HepG2 (cell line): ENCODE results near the gene CDH11. TPM values are rescaled to one million over a fixed set of nuclear protein-coding genes. Genes with fewer than 3 reads are reported as not detected.

ENCODE experiments used
- ATAC-seq: fragments of 200-7000 bp; cut with Tn5 transposase; 3 replicates; pipeline ENCODE4 v1.9.1; 2020; ENCODE audit warnings: mild to moderate bottlenecking, moderate library complexity
- BruUV-seq: library from RNA; stranded (reverse); fragments of 400-500 nt; replicated peaks from 2 replicates; lab custom pipeline; 2021; lab: Mats Ljungman, UMichigan
- CTCF ChIA-PET: fragments of 300-600 bp; formaldehyde crosslinking; extraction: SDS; loops from one replicate; lab custom pipeline; 2021; ENCODE audit warnings: low total read pairs, inconsistent platforms, low intra/inter-chr PET ratio; lab: Yijun Ruan, JAX
- POLR2A ChIA-PET: fragments of 350-600 bp; sonication (Branson Sonifier 250); formaldehyde crosslinking; loops from one replicate; lab custom pipeline; 2020; ENCODE audit warnings: antibody characterized with exemption, inconsistent platforms; lab: Yijun Ruan, JAX
- DNase-seq: peaks from one replicate; pipeline ENCODE4 v3.0.0-alpha.2; 2015; ENCODE audit warnings: low spot score
- FAIRE-seq: peaks from 3 replicates; lab custom pipeline; 2011; peaks lifted over from hg19 to GRCh38; lab: Jason Lieb, UNC
- H2AFZ ChIP-seq: one replicate; pipeline ENCODE4 v1.6.1; 2011; ENCODE audit warnings: low read length, inconsistent platforms
- H3K27ac ChIP-seq: fragments of 300-600 bp; 3 replicates; pipeline ENCODE4 v1.8.0; 2011; ENCODE audit warnings: mixed run types, mild to moderate bottlenecking, mixed read lengths, low read length, inconsistent platforms; ENCODE audit not compliant: insufficient read depth; ENCODE audit errors: extremely low read length
- H3K27me3 ChIP-seq, 2 experiments: fragments of 200-600 bp in 1 of 2; 2 replicates in 1 of 2; 3 replicates in 1 of 2; pipeline versions ENCODE4 v1.6.0 to v1.8.0; 2011; ENCODE audit warnings: low read length in 2 of 2, mild to moderate bottlenecking in 2 of 2, moderate library complexity in 2 of 2, inconsistent platforms in 1 of 2; ENCODE audit not compliant: insufficient read depth in 2 of 2, control insufficient read depth in 1 of 2
- H3K36me3 ChIP-seq, 2 experiments: fragments of 200-600 bp in 1 of 2; replicated peaks in 1 of 2; 2 replicates in 1 of 2; 3 replicates in 1 of 2; pipeline versions ENCODE4 v1.5.1 to v1.8.0; 2011; ENCODE audit warnings: low read length in 2 of 2, inconsistent platforms in 1 of 2; ENCODE audit not compliant: insufficient read depth in 2 of 2, control insufficient read depth in 1 of 2
- H3K4me1 ChIP-seq: 2 replicates; pipeline ENCODE4 v1.5.1; 2012; ENCODE audit warnings: low read length, inconsistent platforms; ENCODE audit not compliant: insufficient read depth
- H3K4me2 ChIP-seq: 2 replicates; pipeline ENCODE4 v1.6.0; 2011; ENCODE audit warnings: low read depth, low read length, inconsistent platforms
- H3K4me3 ChIP-seq, 3 experiments: fragments of 200-600 bp in 1 of 3; sonication (generic), shearing (Covaris generic) in 1 of 3; replicated peaks in 1 of 3; 2 replicates each; pipeline ENCODE4 v1.5.1; 2011 to 2016; ENCODE audit warnings: low read length in 3 of 3, inconsistent platforms in 2 of 3, low read depth in 2 of 3, mild to moderate bottlenecking in 2 of 3, control low read depth in 1 of 3, mixed read lengths in 1 of 3; ENCODE audit not compliant: insufficient read depth in 1 of 3
- H3K79me2 ChIP-seq: one replicate; pipeline ENCODE4 v1.6.1; 2011; ENCODE audit warnings: low read length, inconsistent platforms; ENCODE audit not compliant: insufficient read depth
- H3K9ac ChIP-seq: 2 replicates; pipeline ENCODE4 v1.6.0; 2011; ENCODE audit warnings: mild to moderate bottlenecking, low read depth, low read length, inconsistent platforms; ENCODE audit not compliant: insufficient read depth
- H3K9me3 ChIP-seq: 2 replicates; pipeline ENCODE4 v1.5.1; 2012; ENCODE audit warnings: mild to moderate bottlenecking, low read length
- H4K20me1 ChIP-seq: 2 replicates; pipeline ENCODE4 v1.6.0; 2011; ENCODE audit warnings: inconsistent platforms, mild to moderate bottlenecking, low read length, moderate library complexity; ENCODE audit not compliant: insufficient read depth
- ZNF644 ChIP-seq: IDR thresholded peaks from 2 replicates; pipeline ENCODE4 v1.6.1; 2016; ENCODE audit warnings: low read depth
- in situ Hi-C: cut with HindIII; loops from 2 replicates; pipeline ENCODE4 v1.10.0; 2017; ENCODE audit warnings: low pct_unique_long_range_greater_than_20kb; ENCODE audit not compliant: extremely low pct_ligation_motif_present
- intact Hi-C: fragments of 100-400 bp; cut with micrococcal nuclease; formaldehyde crosslinking; loops from one replicate; pipeline ENCODE4 v1.10.0; 2022; ENCODE audit not compliant: unreplicated experiment
- polyA plus RNA-seq, 8 experiments: library from polyadenylated mRNA; depleted of rRNA in 3 of 8; stranded (reverse) in 7 of 8; unstranded in 1 of 8; fragments of >200 nt; fragmentation: Illumina TruSeq in 4 of 8; extraction: Trizol in 4 of 8; gene quantifications; 2 replicates each; pipeline versions ENCODE4 v1.2.1 to v1.2.3, GENCODE V29; 2011 to 2016; ENCODE audit warnings: low read depth in 4 of 8, missing spikeins in 1 of 8, mixed read lengths in 1 of 8; ENCODE audit not compliant: insufficient read depth in 1 of 8
- total RNA-seq, 5 experiments: library from RNA; depleted of rRNA; stranded (reverse); fragments of >200 nt; fragmentation: Illumina TruSeq; extraction: Trizol; gene quantifications; 2 replicates each; pipeline ENCODE4 v1.2.3, GENCODE V29; 2016; ENCODE audit warnings: low read depth in 1 of 5
- TF ChIP-seq, protein P1 (sequence below): sonication (generic); formaldehyde crosslinking; IDR thresholded peaks from 2 replicates; pipeline ENCODE4 v1.8.1; 2022; ENCODE audit warnings: low read depth, mild to moderate bottlenecking, missing genetic modification reagents
- TF ChIP-seq, protein P2 (sequence below): sonication (generic); formaldehyde crosslinking; IDR thresholded peaks from 2 replicates; pipeline ENCODE4 v1.4.0; 2020; ENCODE audit warnings: mild to moderate bottlenecking, missing genetic modification reagents, borderline replicate concordance
- TF ChIP-seq, protein P3 (sequence below): sonication (generic); formaldehyde crosslinking; IDR thresholded peaks from 2 replicates; pipeline ENCODE4 v1.4.0; 2020; ENCODE audit warnings: missing genetic modification reagents

The CDH11 gene
- total and polyA plus RNA-seq, 2 of the 13 experiments (the other 11 are each of a cell fraction or from before 2014, with no cell fraction given): not detected

DNA sequence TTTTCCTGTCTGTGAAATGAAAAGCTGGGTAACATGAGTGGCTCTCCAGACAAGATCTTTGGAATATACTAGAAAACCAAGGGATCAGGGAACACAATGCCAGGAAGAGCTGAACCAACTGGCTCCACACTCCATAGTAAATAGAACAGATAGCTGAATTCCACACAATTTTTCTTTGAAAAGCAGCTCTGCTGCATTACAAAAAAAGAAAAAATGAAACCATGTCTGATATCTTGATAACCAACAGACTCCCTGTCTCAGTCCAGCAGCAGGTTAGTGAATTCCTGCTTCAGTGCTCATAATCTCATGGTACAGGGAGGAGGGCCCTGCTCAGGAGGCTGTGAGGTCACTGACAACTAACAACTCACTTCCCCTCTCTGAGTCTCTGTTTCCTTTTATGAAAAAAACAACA is 97.1 kb downstream of the CDH11 start:
- no TSS peak for BruUV-seq
- FAIRE-seq (no peak), DNase-seq (no peak), ATAC-seq (no peak)
- Histone ChIP-seq H3K9ac (no peak overlapping the region), H4K20me1 (no peaks in the 10 kb centered on the region), H3K4me3 (no peak overlapping the region), H3K9me3 (peaks cover 80% of the 10 kb centered on the region), H2AFZ (no peak overlapping the region), H3K4me1 (no peaks in the 10 kb centered on the region), H3K79me2 (no peaks in the 10 kb centered on the region), H3K36me3 (no peaks in the 10 kb centered on the region)
- ChIA-PET CTCF (no interaction called here), POLR2A (no interaction called here)
- in situ Hi-C loops: no loop called here
- TF ChIP-seq, protein P1, sequence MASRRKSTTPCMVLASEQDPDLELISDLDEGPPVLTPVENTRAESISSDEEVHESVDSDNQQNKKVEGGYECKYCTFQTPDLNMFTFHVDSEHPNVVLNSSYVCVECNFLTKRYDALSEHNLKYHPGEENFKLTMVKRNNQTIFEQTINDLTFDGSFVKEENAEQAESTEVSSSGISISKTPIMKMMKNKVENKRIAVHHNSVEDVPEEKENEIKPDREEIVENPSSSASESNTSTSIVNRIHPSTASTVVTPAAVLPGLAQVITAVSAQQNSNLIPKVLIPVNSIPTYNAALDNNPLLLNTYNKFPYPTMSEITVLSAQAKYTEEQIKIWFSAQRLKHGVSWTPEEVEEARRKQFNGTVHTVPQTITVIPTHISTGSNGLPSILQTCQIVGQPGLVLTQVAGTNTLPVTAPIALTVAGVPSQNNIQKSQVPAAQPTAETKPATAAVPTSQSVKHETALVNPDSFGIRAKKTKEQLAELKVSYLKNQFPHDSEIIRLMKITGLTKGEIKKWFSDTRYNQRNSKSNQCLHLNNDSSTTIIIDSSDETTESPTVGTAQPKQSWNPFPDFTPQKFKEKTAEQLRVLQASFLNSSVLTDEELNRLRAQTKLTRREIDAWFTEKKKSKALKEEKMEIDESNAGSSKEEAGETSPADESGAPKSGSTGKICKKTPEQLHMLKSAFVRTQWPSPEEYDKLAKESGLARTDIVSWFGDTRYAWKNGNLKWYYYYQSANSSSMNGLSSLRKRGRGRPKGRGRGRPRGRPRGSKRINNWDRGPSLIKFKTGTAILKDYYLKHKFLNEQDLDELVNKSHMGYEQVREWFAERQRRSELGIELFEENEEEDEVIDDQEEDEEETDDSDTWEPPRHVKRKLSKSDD (CRISPR knock-in tag): no peak
- TF ChIP-seq, protein P2, sequence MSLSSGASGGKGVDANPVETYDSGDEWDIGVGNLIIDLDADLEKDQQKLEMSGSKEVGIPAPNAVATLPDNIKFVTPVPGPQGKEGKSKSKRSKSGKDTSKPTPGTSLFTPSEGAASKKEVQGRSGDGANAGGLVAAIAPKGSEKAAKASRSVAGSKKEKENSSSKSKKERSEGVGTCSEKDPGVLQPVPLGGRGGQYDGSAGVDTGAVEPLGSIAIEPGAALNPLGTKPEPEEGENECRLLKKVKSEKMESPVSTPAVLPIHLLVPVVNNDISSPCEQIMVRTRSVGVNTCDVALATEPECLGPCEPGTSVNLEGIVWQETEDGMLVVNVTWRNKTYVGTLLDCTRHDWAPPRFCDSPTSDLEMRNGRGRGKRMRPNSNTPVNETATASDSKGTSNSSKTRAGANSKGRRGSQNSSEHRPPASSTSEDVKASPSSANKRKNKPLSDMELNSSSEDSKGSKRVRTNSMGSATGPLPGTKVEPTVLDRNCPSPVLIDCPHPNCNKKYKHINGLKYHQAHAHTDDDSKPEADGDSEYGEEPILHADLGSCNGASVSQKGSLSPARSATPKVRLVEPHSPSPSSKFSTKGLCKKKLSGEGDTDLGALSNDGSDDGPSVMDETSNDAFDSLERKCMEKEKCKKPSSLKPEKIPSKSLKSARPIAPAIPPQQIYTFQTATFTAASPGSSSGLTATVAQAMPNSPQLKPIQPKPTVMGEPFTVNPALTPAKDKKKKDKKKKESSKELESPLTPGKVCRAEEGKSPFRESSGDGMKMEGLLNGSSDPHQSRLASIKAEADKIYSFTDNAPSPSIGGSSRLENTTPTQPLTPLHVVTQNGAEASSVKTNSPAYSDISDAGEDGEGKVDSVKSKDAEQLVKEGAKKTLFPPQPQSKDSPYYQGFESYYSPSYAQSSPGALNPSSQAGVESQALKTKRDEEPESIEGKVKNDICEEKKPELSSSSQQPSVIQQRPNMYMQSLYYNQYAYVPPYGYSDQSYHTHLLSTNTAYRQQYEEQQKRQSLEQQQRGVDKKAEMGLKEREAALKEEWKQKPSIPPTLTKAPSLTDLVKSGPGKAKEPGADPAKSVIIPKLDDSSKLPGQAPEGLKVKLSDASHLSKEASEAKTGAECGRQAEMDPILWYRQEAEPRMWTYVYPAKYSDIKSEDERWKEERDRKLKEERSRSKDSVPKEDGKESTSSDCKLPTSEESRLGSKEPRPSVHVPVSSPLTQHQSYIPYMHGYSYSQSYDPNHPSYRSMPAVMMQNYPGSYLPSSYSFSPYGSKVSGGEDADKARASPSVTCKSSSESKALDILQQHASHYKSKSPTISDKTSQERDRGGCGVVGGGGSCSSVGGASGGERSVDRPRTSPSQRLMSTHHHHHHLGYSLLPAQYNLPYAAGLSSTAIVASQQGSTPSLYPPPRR: no peak
- TF ChIP-seq, protein P3, sequence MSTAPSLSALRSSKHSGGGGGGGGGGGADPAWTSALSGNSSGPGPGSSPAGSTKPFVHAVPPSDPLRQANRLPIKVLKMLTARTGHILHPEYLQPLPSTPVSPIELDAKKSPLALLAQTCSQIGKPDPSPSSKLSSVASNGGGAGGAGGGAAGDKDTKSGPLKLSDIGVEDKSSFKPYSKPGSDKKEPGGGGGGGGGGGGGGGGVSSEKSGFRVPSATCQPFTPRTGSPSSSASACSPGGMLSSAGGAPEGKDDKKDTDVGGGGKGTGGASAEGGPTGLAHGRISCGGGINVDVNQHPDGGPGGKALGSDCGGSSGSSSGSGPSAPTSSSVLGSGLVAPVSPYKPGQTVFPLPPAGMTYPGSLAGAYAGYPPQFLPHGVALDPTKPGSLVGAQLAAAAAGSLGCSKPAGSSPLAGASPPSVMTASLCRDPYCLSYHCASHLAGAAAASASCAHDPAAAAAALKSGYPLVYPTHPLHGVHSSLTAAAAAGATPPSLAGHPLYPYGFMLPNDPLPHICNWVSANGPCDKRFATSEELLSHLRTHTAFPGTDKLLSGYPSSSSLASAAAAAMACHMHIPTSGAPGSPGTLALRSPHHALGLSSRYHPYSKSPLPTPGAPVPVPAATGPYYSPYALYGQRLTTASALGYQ (CRISPR knock-in tag): no peak
- no peak for TF ChIP-seq ZNF644 (CRISPR knock-in tag)
- TF ChIP-seq, all 625 proteins: peak for 0
- Histone ChIP-seq H3K4me2 (no peak overlapping the region), H3K27ac (no peak overlapping the region), H3K27me3 (no peaks in the 10 kb centered on the region)
- intact Hi-C loops: no loop called here
